H1 (cell line): ENCODE results near the gene SNX27. TPM values are rescaled to one million over a fixed set of nuclear protein-coding genes. Genes with fewer than 3 reads are reported as not detected.

Experiments used
- BCL11A ChIP-seq, 2 experiments: IDR thresholded peaks; one replicate each; pipeline ENCODE4 v1.6.1; 2011; ENCODE audit warnings: low read depth in 2 of 2, low read length in 2 of 2, mild to moderate bottlenecking in 2 of 2
- CREB1 ChIP-seq: IDR thresholded peaks from 2 replicates; pipeline ENCODE4 v1.6.1; 2012; ENCODE audit warnings: inconsistent platforms
- CTCF ChIP-seq, 3 experiments: IDR thresholded peaks; 1 replicate in 2 of 3; 2 replicates in 1 of 3; pipeline versions ENCODE4 v1.5.1 to v1.6.1; 2011; ENCODE audit warnings: low read length in 3 of 3, mild to moderate bottlenecking in 3 of 3, inconsistent platforms in 2 of 3, low read depth in 1 of 3, moderate library complexity in 1 of 3; ENCODE audit not compliant: insufficient read depth in 1 of 3; ENCODE audit errors: control extremely low read depth in 1 of 3
- polyA plus RNA-seq, 7 experiments: library from polyadenylated mRNA; depleted of rRNA in 3 of 7; stranded (reverse) in 5 of 7; unstranded in 2 of 7; fragments of >200 nt in 5 of 7; fragments of 200-250 nt in 2 of 7; gene quantifications; 1 replicate in 5 of 7; 2 replicates in 1 of 7; 4 replicates in 1 of 7; pipeline versions ENCODE4 v1.2.1 to v1.2.3, GENCODE V29; 2011 to 2013; ENCODE audit warnings: missing spikeins in 2 of 7, mixed read lengths in 2 of 7
- total RNA-seq: library from RNA; stranded (reverse); fragmentation: NEBNext Ultra II Directional; extraction: Animal tissue kit (Norgen Biotek cat#: 25700); gene quantifications from 2 replicates; pipeline ENCODE4 v1.2.1, GENCODE V29; 2021

SNX27 gene
- total and polyA plus RNA-seq, 2 of the 8 experiments (the other 6 are each of a cell fraction or from before 2014, with no cell fraction given), result 23.4 to 65.4 TPM

- TF ChIP-seq CTCF (IDR thresholded peaks at IDR 0.05; ENCODE audit: control extremely low read depth in 1 of 3, insufficient read depth in 1 of 3, low read depth in 1 of 3, low read length in 3 of 3), result no peak
- no peak for TF ChIP-seq CREB1
- no peak for TF ChIP-seq BCL11A (IDR thresholded peaks at IDR 0.05; ENCODE audit: low read depth in 2 of 2, low read length in 2 of 2)
Measured at GRCh38 chr1:151581921-151582320, 29.9 kb upstream of the SNX27 start (continued).
